Endothelial cell of umbilical vein (primary cell): ENCODE measurements around the gene UBE2E2. TPM values are rescaled to one million over a fixed set of nuclear protein-coding genes. Genes with fewer than 3 reads are reported as not detected.

Experiments used
- BruUV-seq: library from RNA; stranded (reverse); fragments of 400-500 nt; replicated peaks from 2 replicates; lab custom pipeline; 2021; lab: Mats Ljungman, UMichigan
- CTCF ChIA-PET: fragments of 300-600, 350-600 bp; sonication (Branson Sonifier 250); formaldehyde crosslinking; loops from one replicate; lab custom pipeline; 2021; ENCODE audit warnings: antibody characterized with exemption, inconsistent platforms; lab: Charles Lee
- POLR2A ChIA-PET: fragments of 300-600, 350-600 bp; sonication (Branson Sonifier 250); formaldehyde crosslinking; loops from one replicate; lab custom pipeline; 2021; ENCODE audit warnings: antibody characterized with exemption, inconsistent platforms; lab: Charles Lee
- DNase-seq: peaks from one replicate; pipeline ENCODE4 v3.0.0-alpha.2; 2011; ENCODE audit warnings: low read depth, low spot score
- FAIRE-seq: peaks from 2 replicates; lab custom pipeline; 2011; peaks lifted over from hg19 to GRCh38; lab: Jason Lieb, UNC
- H2AFZ ChIP-seq: 2 replicates; pipeline ENCODE4 v1.6.0; 2012; ENCODE audit warnings: low read depth, low read length, control low read depth, inconsistent platforms
- H3K27ac ChIP-seq: 2 replicates; pipeline ENCODE4 v1.5.1; 2011; ENCODE audit warnings: low read depth, mild to moderate bottlenecking, control low read depth, low read length, moderate library complexity; ENCODE audit not compliant: insufficient read depth
- H3K27me3 ChIP-seq, 2 experiments: 2 replicates each; pipeline versions ENCODE4 v1.6.0 to v1.6.1; 2011; ENCODE audit warnings: low read length in 2 of 2, mixed read lengths in 1 of 2; ENCODE audit not compliant: control insufficient read depth in 2 of 2, insufficient read depth in 2 of 2
- H3K36me3 ChIP-seq, 2 experiments: 2 replicates in 1 of 2; 3 replicates in 1 of 2; pipeline ENCODE4 v1.5.1; 2011; ENCODE audit warnings: low read length in 2 of 2, mild to moderate bottlenecking in 1 of 2, moderate library complexity in 1 of 2; ENCODE audit not compliant: control insufficient read depth in 2 of 2, insufficient read depth in 2 of 2; ENCODE audit errors: extremely low read depth in 1 of 2
- H3K4me1 ChIP-seq: 3 replicates; pipeline ENCODE4 v1.5.1; 2011; ENCODE audit warnings: mild to moderate bottlenecking, low read length; ENCODE audit not compliant: control insufficient read depth, insufficient read depth; ENCODE audit errors: extremely low read depth
- H3K4me2 ChIP-seq: 2 replicates; pipeline ENCODE4 v1.6.1; 2011; ENCODE audit warnings: low read length, control low read depth, mixed read lengths; ENCODE audit not compliant: insufficient read depth
- H3K4me3 ChIP-seq, 3 experiments: fragments of 200-600 bp in 1 of 3; sonication (generic), shearing (Covaris generic) in 1 of 3; replicated peaks in 1 of 3; 2 replicates each; pipeline ENCODE4 v1.5.1; 2011 to 2016; ENCODE audit warnings: control low read depth in 3 of 3, low read length in 3 of 3, mild to moderate bottlenecking in 2 of 3, inconsistent platforms in 1 of 3, low read depth in 1 of 3, moderate library complexity in 1 of 3; ENCODE audit not compliant: insufficient read depth in 1 of 3
- H3K79me2 ChIP-seq: 2 replicates; pipeline ENCODE4 v1.6.0; 2012; ENCODE audit warnings: low read length, inconsistent platforms; ENCODE audit not compliant: control insufficient read depth, insufficient read depth
- H3K9ac ChIP-seq: replicated peaks from 2 replicates; pipeline ENCODE3; 2011; ENCODE audit warnings: low read length, control low read depth; ENCODE audit not compliant: insufficient read depth; ENCODE audit errors: extremely low read depth
- H3K9me1 ChIP-seq: replicated peaks from 3 replicates; pipeline ENCODE4 v1.6.0; 2011; ENCODE audit warnings: mild to moderate bottlenecking, low read length; ENCODE audit not compliant: control insufficient read depth, insufficient read depth; ENCODE audit errors: extremely low read depth
- H3K9me3 ChIP-seq: replicated peaks from 2 replicates; pipeline ENCODE4 v1.5.1; 2012; ENCODE audit warnings: low read length, inconsistent platforms; ENCODE audit not compliant: control insufficient read depth, insufficient read depth
- H4K20me1 ChIP-seq: replicated peaks from 2 replicates; pipeline ENCODE3; 2011; ENCODE audit warnings: mild to moderate bottlenecking, low read length; ENCODE audit not compliant: control insufficient read depth, insufficient read depth; ENCODE audit errors: extremely low read depth
- EZH2 ChIP-seq: IDR thresholded peaks from 2 replicates; pipeline ENCODE4 v1.6.1; 2012; ENCODE audit warnings: borderline replicate concordance, low read depth, mild to moderate bottlenecking, moderate library complexity, low read length, inconsistent platforms; ENCODE audit not compliant: severe bottlenecking
- FOS ChIP-seq: IDR thresholded peaks from 2 replicates; pipeline ENCODE4 v1.6.1; 2011; ENCODE audit warnings: mild to moderate bottlenecking, low read length, moderate library complexity, borderline replicate concordance; ENCODE audit not compliant: insufficient read depth
- GATA2 ChIP-seq: IDR thresholded peaks from 2 replicates; pipeline ENCODE4 v1.7.0; 2011; ENCODE audit warnings: low read depth, mild to moderate bottlenecking, moderate library complexity, mixed read lengths, low read length; ENCODE audit not compliant: insufficient read length, insufficient read depth
- JUN ChIP-seq: IDR thresholded peaks from 2 replicates; pipeline ENCODE4 v1.6.1; 2011; ENCODE audit warnings: borderline replicate concordance, low read depth; ENCODE audit not compliant: insufficient read length, insufficient read depth
- MYC ChIP-seq: IDR thresholded peaks from one replicate; pipeline ENCODE4 v1.6.1; 2011; ENCODE audit warnings: mild to moderate bottlenecking, low read depth, low read length
- POLR2A ChIP-seq: IDR thresholded peaks from 2 replicates; pipeline ENCODE4 v1.6.1; 2012; ENCODE audit warnings: low read depth, mild to moderate bottlenecking, control low read depth, low read length
- POLR2AphosphoS5 ChIP-seq: IDR thresholded peaks from 2 replicates; pipeline ENCODE4 v1.6.1; 2012; ENCODE audit warnings: low read depth, mild to moderate bottlenecking, control low read depth, low read length, moderate library complexity; ENCODE audit not compliant: insufficient read depth
- dilution Hi-C: fragments of 300-500 bp; cut with MboI; formaldehyde crosslinking; loops from one replicate; pipeline ENCODE4 v1.15.0; 2019; ENCODE audit warnings: low sequenced_read_pairs; ENCODE audit not compliant: extremely low pct_ligation_motif_present
- intact Hi-C: fragments of 100-400 bp; cut with micrococcal nuclease; formaldehyde crosslinking; loops from one replicate; pipeline ENCODE4 v1.10.0; 2022
- polyA plus RNA-seq, 4 experiments: library from polyadenylated mRNA; depleted of rRNA in 3 of 4; stranded (reverse) in 3 of 4; unstranded in 1 of 4; fragments of >200 nt; gene quantifications; 2 replicates each; pipeline versions ENCODE4 v1.2.1 to v1.2.3, GENCODE V29; 2011 to 2012; ENCODE audit warnings: missing spikeins in 1 of 4
- total RNA-seq: library from RNA; stranded (reverse); gene quantifications from 2 replicates; pipeline ENCODE4 v1.2.3, GENCODE V29; 2021
- TF ChIP-seq, protein P1 (sequence below): IDR thresholded peaks from 2 replicates; pipeline ENCODE4 v1.6.1; 2011; ENCODE audit not compliant: insufficient read depth, insufficient read length
- TF ChIP-seq, protein P2 (sequence below), 2 donors: IDR thresholded peaks; 1 replicate in 1 of 2; 2 replicates in 1 of 2; pipeline ENCODE4 v1.5.1; 2011; ENCODE audit warnings: low read length in 2 of 2, mild to moderate bottlenecking in 2 of 2, moderate library complexity in 2 of 2, control low read depth in 1 of 2, inconsistent platforms in 1 of 2, low read depth in 1 of 2; ENCODE audit not compliant: insufficient read depth in 1 of 2; ENCODE audit errors: extremely low read depth in 1 of 2

Gene UBE2E2
- total and polyA plus RNA-seq, 2 donors (not counting 3 experiments of a cell fraction or from before 2014, with no cell fraction given): 37.0 to 45.4 TPM

- Histone ChIP-seq H3K9me1 (no peaks in the 10 kb centered on the region), H3K27me3 (no peaks in the 10 kb centered on the region), H4K20me1 (no peaks in the 10 kb centered on the region), H3K4me3 (no peak overlapping the region), H3K4me1 (peaks cover 16% of the 10 kb centered on the region), H3K9me3 (no peaks in the 10 kb centered on the region), H3K4me2 (no peak overlapping the region), H3K36me3 (no peaks in the 10 kb centered on the region), H2AFZ (no peak overlapping the region), H3K9ac (no peak overlapping the region), H3K27ac (no peak overlapping the region), H3K79me2 (peaks cover 2% of the 10 kb centered on the region)
- dilution Hi-C loops: no loop called here
- BruUV-seq: no TSS peak
- intact Hi-C loops: loop anchor here (2.0 kb wide), 1 partner anchor 18 kb away; no protein-coding TSS in a partner anchor
- no peak for TF ChIP-seq FOS
- no peak for TF ChIP-seq EZH2
- no peak for TF ChIP-seq POLR2A
- TF ChIP-seq GATA2: no peak
- no peak for TF ChIP-seq POLR2AphosphoS5
- TF ChIP-seq MYC: no peak
- TF ChIP-seq JUN: no peak
- TF ChIP-seq, protein P1, sequence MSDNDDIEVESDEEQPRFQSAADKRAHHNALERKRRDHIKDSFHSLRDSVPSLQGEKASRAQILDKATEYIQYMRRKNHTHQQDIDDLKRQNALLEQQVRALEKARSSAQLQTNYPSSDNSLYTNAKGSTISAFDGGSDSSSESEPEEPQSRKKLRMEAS: no peak
- TF ChIP-seq, protein P2, sequence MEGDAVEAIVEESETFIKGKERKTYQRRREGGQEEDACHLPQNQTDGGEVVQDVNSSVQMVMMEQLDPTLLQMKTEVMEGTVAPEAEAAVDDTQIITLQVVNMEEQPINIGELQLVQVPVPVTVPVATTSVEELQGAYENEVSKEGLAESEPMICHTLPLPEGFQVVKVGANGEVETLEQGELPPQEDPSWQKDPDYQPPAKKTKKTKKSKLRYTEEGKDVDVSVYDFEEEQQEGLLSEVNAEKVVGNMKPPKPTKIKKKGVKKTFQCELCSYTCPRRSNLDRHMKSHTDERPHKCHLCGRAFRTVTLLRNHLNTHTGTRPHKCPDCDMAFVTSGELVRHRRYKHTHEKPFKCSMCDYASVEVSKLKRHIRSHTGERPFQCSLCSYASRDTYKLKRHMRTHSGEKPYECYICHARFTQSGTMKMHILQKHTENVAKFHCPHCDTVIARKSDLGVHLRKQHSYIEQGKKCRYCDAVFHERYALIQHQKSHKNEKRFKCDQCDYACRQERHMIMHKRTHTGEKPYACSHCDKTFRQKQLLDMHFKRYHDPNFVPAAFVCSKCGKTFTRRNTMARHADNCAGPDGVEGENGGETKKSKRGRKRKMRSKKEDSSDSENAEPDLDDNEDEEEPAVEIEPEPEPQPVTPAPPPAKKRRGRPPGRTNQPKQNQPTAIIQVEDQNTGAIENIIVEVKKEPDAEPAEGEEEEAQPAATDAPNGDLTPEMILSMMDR (IDR thresholded peaks at IDR 0.05; ENCODE audit: extremely low read depth in 1 of 2, insufficient read depth in 1 of 2, low read depth in 1 of 2, low read length in 2 of 2): no peak
- POLR2A ChIA-PET: no interaction called here
- no peak for FAIRE-seq
- no peak for DNase-seq
- CTCF ChIA-PET: interaction anchor here (0.8 to 1.0 kb wide), 3 partner anchors 9 to 266 kb away, joined by 3 to 5 read pairs (median 3); no protein-coding TSS in a partner anchor
Measured at GRCh38 chr3:23494967-23495366, 291.8 kb downstream of the UBE2E2 start.
